ENCODE results near the gene TBC1D2B. TPM values are rescaled to one million over a fixed set of nuclear protein-coding genes. Genes with fewer than 3 reads are reported as not detected.

Gene TBC1D2B
- total RNA-seq, 1 donor from 2014 or later = 50.4 TPM

- ATAC-seq (no peak), DNase-seq (ENCODE audit: low spot score) (no peak)
These were observed 19.7 kb downstream of the TBC1D2B start for GRCh38 chr15:78057803-78058202.

DNA sequence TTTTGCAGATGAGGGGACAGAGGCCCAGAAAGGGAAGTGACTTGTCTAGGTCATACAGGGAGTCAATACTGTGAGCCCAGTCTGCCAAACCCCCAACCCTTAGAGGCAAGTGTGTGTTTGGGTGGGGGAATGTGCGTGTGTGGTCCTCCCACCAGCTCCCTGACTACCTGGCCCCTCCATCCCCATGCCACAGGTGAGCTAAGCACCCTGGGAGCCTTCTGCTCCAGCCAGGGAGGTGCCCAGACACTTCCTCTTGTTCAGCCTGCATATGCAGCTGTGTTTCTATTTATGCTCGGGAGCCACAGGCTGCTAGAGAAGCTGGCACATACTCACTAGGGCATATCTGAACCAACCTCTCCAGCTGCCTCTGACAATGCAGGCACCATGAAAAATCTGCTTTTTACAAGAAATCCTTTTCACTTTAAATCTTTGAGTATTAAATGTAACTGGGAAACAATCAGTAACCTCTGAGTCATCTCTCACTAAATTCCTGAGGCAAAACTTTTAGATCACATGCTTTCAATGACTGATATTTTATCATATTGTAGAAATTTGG, 20.7 kb downstream of the TBC1D2B start:
- DNase-seq (ENCODE audit: low spot score) (peak; percentile 45), ATAC-seq (peak; percentile 56)

GRCh38 chr15:78055919-78056713, 21.4 kb downstream of the TBC1D2B start:
- DNase-seq (ENCODE audit: low spot score) (peak; percentile 64), ATAC-seq (peak; percentile 82)

DNA sequence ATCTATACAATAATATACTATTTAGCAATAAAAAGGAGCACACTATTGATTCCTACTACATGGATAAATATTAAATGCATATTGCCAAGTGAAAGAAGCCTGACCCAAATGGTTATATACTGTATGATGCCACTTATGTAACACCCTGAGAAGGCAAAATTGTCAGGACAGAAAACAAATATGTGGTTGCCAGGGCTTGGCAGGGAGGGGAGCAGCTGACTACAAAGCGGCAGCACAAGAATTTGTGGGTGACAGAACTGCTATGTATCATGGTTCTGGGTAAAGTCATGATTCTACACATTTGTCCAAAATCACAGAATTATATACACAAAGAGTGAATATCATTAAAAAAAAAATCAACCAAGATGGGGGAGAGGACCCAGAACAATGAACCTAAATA, 22.5 kb downstream of the TBC1D2B start:
- ATAC-seq = peak; percentile 9
- peak; percentile 44 for DNase-seq (ENCODE audit: low spot score)

DNA sequence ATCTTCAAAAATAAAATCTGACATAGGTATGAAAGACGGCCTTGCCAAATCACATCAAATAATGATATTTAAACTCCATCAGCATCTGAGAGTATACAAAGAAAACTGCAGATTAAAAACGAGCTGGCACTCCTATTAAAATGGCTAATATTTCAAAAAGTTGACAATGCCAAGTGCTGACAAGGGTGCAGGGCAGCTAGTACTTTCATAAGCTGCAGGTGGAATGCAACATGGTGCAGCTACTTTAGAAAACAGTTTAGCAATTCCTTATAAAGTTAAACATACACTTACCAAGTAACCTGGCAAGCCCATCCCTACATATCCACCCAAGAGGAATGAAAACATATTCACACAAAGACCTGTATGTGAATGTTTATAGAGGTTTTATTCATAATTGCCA, 23.0 kb downstream of the TBC1D2B start:
- DNase-seq (ENCODE audit: low spot score) (no peak), ATAC-seq (no peak)

GRCh38 chr15:78052545-78052944, 25.0 kb downstream of the TBC1D2B start:
- ATAC-seq = no peak

GRCh38 chr15:78052001-78052401, 25.5 kb downstream of the TBC1D2B start:
- DNase-seq (ENCODE audit: low spot score) = peak; percentile 56
- peak; percentile 18 for ATAC-seq

More at GRCh38 chr15:78052545-78052944, 25.0 kb downstream of the TBC1D2B start:
- no peak for DNase-seq (ENCODE audit: low spot score)

DNA sequence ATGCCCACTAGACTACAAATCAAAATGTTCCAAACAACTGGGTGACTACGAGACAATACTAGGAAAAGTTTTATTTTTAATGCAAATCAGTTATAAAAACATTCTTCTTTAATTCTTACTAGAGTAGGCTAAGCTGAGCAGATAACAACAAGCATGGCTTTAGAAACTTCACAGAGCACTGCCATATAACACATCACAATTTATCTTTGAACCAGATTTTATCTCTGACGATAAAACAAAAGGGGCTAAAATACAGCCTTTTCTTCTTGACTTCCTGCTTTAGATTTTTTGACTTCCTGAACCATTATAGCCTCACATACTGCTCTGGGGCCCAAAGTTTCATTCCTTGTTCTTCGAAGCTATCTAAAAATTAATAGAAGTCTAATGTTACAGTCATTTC, 25.9 kb downstream of the TBC1D2B start:
- ATAC-seq (no peak), DNase-seq (ENCODE audit: low spot score) (no peak)

DNA sequence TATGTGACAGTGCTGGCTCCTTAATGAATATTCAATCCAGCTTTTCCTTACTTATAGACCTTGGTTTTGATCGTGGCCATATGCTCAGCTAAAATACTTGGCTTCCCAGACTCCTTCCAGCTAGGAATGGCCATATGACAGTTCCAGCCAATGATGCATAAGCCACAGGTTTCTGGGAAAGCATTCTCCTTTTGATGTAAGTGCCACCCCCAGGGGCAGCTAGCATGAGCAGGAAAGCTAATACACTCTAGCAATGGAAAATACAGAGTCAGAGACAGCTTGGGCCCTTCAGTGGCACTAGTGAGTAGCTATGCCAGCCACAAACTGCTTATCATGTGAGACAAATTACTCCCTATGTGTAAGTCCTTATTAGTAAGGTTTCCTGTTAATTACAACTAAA, 26.7 kb downstream of the TBC1D2B start:
- DNase-seq (ENCODE audit: low spot score) (no peak), ATAC-seq (no peak)

- ATAC-seq = no peak
These were observed 27.1 kb downstream of the TBC1D2B start for GRCh38 chr15:78050441-78050809.

DNA sequence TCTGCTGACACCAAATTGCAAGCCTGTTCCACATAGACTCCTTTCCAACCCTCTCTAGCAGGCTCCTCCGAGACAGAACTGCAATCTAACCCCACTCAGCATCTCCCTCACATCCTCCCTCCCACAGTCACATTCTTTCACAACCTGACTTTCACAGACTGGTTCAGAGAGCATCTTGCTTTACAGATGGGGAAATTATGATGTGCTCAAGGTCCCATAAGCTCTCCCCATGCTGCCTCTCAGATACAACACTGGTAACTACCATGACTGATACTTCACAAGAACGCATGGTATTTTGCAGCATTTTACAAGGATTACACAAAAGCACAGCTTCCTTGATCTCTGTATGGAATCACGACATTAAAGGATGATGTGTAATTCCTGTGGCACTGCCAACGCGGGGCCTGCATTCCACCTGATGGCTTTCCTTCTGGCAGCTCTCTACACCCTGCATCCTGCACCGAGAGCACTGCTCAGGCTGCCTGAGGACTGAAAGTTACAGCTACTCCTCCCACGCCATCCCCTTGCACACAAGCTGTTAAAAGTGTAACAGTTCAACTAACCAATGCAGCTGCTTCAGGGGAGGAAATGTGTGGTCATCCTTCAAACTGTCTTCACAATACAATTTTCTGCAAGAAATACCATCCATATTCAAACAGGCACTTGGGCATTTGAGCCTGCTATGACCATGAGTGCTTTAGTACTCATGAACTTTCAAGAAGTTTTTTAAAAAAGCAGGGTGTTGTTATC, 27.6 kb downstream of the TBC1D2B start:
- ATAC-seq (no peak), DNase-seq (ENCODE audit: low spot score) (peak; percentile 38)

More at GRCh38 chr15:78050441-78050809, 27.1 kb downstream of the TBC1D2B start:
- no peak for DNase-seq (ENCODE audit: low spot score)

DNA sequence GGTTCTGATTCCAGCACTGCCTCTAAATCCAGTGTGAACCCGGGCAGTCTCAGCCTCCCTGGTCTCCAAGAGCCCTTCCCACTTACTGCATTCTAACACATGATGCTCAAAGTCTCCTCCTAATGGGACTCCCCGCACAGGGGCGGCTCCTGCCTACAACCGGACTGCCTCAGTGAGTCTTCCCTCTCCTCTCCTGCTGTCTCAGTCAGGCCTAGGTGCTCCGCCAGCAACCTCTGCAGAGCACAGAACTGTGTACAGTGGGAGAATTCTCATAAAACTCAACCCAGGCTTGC, 28.9 kb downstream of the TBC1D2B start:
- peak; percentile 32 for DNase-seq (ENCODE audit: low spot score)

DNA sequence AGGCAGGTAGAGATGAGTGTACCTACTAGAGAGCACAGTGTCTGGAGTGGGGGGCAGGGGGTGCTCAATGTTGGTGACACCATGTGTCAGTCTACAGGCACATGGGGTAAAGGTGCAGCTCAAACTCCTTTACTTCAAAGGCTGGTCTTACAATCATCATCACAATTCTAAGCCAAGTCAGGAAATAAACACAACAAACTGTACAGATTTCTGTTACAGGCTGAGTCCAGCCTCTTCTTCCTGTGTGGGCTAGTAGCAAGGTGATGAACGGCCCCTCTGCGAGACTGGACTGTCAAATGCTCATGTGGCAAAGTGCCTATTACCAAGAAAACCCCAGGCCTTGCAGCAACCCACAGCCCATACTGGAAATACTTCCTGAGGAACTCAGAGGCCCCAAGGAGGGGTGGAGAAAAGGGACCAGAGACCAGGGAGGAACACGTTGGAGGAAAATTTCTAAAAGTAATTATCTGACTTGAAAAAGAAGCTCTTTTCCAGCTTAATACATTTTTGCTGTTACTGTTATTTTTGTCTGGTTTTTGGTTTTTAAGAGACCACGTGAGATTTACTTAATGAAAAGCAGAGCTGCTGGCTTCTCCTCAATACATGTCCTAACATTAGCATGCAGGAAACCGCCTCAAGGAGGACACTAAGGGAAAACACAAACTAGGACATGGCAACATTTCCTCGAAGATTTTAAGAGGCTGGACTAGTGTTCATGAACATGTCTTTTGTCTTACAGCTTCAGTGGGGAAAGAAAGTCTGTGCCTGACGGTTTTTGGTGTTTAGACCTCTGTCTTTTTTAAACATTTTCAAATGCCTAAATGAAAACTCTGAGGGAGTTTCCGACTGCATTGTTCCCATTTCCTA, 29.5 kb downstream of the TBC1D2B start:
- DNase-seq (ENCODE audit: low spot score) (peak; percentile 46), ATAC-seq (peak; percentile 17)

More for the DNA sequence above, 28.9 kb downstream of the TBC1D2B start:
- ATAC-seq = no peak

DNA sequence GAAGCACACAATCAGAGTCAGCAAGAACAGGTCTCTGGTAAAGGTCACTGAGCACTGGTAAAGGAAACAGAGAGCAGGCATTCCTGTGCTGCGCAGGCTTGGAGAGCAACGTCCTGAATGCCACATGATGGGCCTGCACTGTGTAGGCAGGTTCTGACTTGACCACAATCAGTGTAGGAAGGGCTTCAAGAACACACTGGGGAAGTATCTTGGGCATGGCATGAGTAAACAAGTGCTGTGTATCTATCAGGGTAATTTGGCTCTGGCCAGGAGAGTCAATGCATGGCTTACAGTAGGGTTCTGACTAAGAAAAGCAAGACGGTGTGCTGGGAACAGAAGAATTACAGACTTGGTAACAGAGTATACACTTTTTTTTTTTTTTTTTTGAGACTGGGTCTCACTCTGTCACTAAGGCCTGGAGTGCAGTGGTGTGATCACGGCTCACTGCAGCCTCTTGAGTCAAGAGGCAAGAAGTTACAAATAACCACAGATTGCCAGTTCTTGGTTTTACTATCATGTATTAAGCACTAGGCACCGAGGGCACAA, 30.6 kb downstream of the TBC1D2B start:
- ATAC-seq (peak; percentile 47), DNase-seq (ENCODE audit: low spot score) (peak; percentile 41)

DNA sequence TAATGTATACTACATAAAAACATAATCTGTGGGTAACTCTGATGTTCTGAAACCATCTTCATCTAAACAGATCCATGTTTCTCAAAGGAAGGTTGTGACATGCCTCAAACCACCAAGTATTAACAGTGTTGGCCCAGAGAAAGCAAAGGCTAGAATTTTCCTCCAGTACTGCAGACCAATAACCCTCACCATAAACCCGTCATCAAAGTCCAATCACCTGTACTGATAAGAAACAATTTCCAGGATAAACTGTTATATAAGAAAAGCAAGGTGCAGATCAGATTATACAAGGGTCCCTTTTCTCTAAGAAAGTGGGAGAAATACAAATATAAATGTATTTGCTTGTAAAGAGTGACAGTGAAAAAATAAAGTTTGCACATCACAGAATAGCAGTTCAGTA, 32.3 kb downstream of the TBC1D2B start:
- DNase-seq (ENCODE audit: low spot score) (no peak), ATAC-seq (no peak)

- no peak for ATAC-seq
- peak; percentile 35 for DNase-seq (ENCODE audit: low spot score)
These were observed 32.9 kb downstream of the TBC1D2B start for GRCh38 chr15:78044407-78045155.

GRCh38 chr15:78041946-78042345, 35.6 kb downstream of the TBC1D2B start:
- DNase-seq (ENCODE audit: low spot score) (no peak), ATAC-seq (no peak)

GRCh38 chr15:78040653-78041244, 36.8 kb downstream of the TBC1D2B start:
- DNase-seq (ENCODE audit: low spot score) = no peak
- no peak for ATAC-seq

DNA sequence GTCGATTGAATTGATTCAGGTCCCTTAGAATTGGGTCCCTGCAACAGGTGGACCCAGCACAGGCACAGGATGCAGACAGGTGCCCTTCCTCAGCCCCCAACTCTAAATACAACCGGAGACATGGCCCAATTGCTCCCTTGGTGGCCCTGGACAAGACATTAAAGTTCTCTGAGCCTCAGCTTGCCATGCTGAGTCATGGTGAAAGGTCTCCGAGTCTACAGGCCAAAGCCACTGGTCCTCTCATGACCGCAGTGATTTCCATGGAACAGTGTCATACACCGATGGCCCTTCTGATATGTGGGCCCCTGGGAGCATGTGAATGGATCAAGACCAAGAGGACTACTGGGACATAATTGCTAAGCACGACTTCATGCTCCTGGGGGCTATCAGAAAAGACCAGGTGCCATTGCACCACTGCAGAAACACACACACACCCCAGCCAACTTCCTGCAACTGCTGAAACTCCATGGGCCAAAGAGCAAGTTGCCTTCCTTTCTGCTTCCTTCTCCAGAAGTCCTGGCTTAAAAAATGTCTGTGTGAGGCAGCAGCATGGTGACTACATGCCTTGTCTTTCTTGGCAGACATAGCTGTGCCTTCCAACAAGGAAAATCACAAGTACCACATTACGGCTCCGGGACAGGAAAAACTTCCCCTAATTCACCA, 38.8 kb downstream of the TBC1D2B start:
- ATAC-seq (no peak), DNase-seq (ENCODE audit: low spot score) (peak; percentile 39)
